ENCODE measurements around the gene OVCA2.

DNA sequence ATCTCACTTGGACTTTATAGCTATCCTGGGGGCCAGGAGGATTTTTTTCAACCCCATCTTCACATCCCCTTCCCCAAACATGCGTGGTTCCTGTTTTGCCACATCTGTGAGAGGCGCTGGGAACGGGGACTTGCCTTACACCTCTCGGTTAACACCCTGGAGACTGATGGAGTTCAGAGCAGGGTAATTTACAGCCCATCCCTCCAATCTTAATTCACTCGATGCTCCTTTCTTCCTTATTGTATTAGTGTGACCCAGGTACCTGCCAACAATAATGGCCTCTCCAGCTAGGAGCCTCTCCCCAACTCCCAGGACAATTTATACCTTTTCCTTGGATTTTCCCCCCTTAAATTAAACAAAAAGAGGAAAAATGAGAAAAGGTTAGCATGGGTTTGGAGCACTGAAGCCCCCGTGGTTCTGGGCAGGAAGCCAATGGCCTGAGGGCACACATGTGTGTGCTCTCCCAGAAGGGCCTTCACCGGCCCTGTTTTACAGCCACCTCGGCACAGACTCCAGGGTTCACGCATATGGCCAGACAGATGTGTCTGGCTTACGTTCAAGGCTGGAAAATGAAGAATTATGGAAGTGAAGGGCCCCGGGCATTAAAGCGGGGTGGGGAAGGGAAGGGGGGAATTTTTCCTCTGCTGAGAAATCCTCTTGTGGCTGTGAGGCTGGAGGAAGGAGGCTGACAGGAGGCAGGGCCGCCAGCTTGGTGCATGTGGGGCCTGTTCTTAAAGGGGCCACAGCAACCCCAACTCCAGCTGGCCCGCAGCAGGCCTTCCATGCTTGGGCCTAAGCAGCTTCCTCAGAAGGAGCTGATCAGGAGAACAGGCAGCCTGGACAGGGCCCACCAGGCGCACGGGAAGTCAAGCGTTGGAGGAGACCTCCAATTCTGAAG, 34.5 kb downstream of the OVCA2 start:
- no peak for TF ChIP-seq POLR2A (IDR thresholded peaks at IDR 0.05)
- TF ChIP-seq, protein P1, sequence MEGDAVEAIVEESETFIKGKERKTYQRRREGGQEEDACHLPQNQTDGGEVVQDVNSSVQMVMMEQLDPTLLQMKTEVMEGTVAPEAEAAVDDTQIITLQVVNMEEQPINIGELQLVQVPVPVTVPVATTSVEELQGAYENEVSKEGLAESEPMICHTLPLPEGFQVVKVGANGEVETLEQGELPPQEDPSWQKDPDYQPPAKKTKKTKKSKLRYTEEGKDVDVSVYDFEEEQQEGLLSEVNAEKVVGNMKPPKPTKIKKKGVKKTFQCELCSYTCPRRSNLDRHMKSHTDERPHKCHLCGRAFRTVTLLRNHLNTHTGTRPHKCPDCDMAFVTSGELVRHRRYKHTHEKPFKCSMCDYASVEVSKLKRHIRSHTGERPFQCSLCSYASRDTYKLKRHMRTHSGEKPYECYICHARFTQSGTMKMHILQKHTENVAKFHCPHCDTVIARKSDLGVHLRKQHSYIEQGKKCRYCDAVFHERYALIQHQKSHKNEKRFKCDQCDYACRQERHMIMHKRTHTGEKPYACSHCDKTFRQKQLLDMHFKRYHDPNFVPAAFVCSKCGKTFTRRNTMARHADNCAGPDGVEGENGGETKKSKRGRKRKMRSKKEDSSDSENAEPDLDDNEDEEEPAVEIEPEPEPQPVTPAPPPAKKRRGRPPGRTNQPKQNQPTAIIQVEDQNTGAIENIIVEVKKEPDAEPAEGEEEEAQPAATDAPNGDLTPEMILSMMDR (IDR thresholded peaks at IDR 0.05), result no peak
- no peak for TF ChIP-seq EP300 (IDR thresholded peaks at IDR 0.05)
